CD14-positive monocyte (primary cell): ENCODE measurements around the gene SLC4A4. TPM values are rescaled to one million over a fixed set of nuclear protein-coding genes. Genes with fewer than 3 reads are reported as not detected.

Experiments
- DNase-seq, 3 donors: peaks; one replicate each; pipeline ENCODE4 v3.0.0-alpha.2; 2011 to 2022
- H2AFZ ChIP-seq: 2 replicates; pipeline ENCODE4 v1.6.0; 2012; ENCODE audit warnings: mild to moderate bottlenecking, low read depth, low read length, inconsistent platforms; ENCODE audit not compliant: insufficient read depth, poor library complexity, severe bottlenecking
- H3K27ac ChIP-seq, 2 donors: 1 replicate in 1 of 2; 2 replicates in 1 of 2; pipeline ENCODE4 v1.5.1; 2012 to 2013; ENCODE audit warnings: low read length in 2 of 2, control low read depth in 1 of 2, inconsistent platforms in 1 of 2, low read depth in 1 of 2, mild to moderate bottlenecking in 1 of 2
- H3K27me3 ChIP-seq, 2 donors: one replicate each; pipeline versions ENCODE4 v1.6.0 to v1.6.1; 2011 to 2013; ENCODE audit warnings: low read length in 2 of 2; ENCODE audit not compliant: control insufficient read depth in 2 of 2, insufficient read depth in 2 of 2
- H3K36me3 ChIP-seq, 2 donors: replicated peaks in 1 of 2; 1 replicate in 1 of 2; 2 replicates in 1 of 2; pipeline versions ENCODE4 v1.5.1 to v1.6.1; 2012 to 2013; ENCODE audit warnings: low read length in 2 of 2, control low read depth in 1 of 2, inconsistent platforms in 1 of 2, mild to moderate bottlenecking in 1 of 2; ENCODE audit not compliant: insufficient read depth in 2 of 2, control insufficient read depth in 1 of 2
- H3K4me1 ChIP-seq, 2 donors: 1 replicate in 1 of 2; 2 replicates in 1 of 2; pipeline versions ENCODE4 v1.5.1 to v1.6.1; 2012 to 2013; ENCODE audit warnings: low read length in 2 of 2, control low read depth in 1 of 2, inconsistent platforms in 1 of 2, mild to moderate bottlenecking in 1 of 2, moderate library complexity in 1 of 2; ENCODE audit not compliant: insufficient read depth in 2 of 2, control insufficient read depth in 1 of 2
- H3K4me2 ChIP-seq: replicated peaks from 2 replicates; pipeline ENCODE3; 2012; ENCODE audit warnings: low read length, moderate library complexity, mild to moderate bottlenecking; ENCODE audit not compliant: poor library complexity, severe bottlenecking; ENCODE audit errors: extremely low read depth
- H3K4me3 ChIP-seq, 3 experiments: fragments of 200-600 bp in 1 of 3; sonication (generic) in 1 of 3; replicated peaks in 1 of 3; 1 replicate in 2 of 3; 2 replicates in 1 of 3; pipeline ENCODE4 v1.5.1; 2011 to 2013; ENCODE audit warnings: low read length in 3 of 3, mild to moderate bottlenecking in 3 of 3, control low read depth in 2 of 3, low read depth in 2 of 3, inconsistent platforms in 1 of 3, moderate library complexity in 1 of 3
- H3K79me2 ChIP-seq: 2 replicates; pipeline ENCODE4 v1.6.0; 2012; ENCODE audit warnings: mild to moderate bottlenecking, control low read depth, inconsistent platforms, low read length, moderate library complexity; ENCODE audit not compliant: insufficient read depth
- H3K9ac ChIP-seq: 2 replicates; pipeline ENCODE4 v1.6.0; 2017; ENCODE audit warnings: low read length, mild to moderate bottlenecking; ENCODE audit not compliant: insufficient read depth, poor library complexity, severe bottlenecking
- H3K9me3 ChIP-seq, 2 donors: replicated peaks in 1 of 2; 1 replicate in 1 of 2; 2 replicates in 1 of 2; pipeline versions ENCODE4 v1.5.1 to v1.6.1; 2012 to 2013; ENCODE audit warnings: low read length in 2 of 2, control low read depth in 1 of 2; ENCODE audit not compliant: control insufficient read depth in 1 of 2, insufficient read depth in 1 of 2
- H4K20me1 ChIP-seq: 2 replicates; pipeline ENCODE4 v1.6.0; 2012; ENCODE audit warnings: mild to moderate bottlenecking, low read length, control low read depth, moderate library complexity; ENCODE audit not compliant: insufficient read depth
- H3K27ac Mint-ChIP-seq, 7 donors: one replicate each; pipeline ENCODE4 v1.8.0; 2020; ENCODE audit warnings: mild to moderate bottlenecking in 7 of 7, mixed read lengths in 7 of 7, moderate library complexity in 6 of 7, inconsistent platforms in 2 of 7
- H3K27me3 Mint-ChIP-seq, 3 donors: one replicate each; pipeline ENCODE4 v1.8.0; 2021 to 2022; ENCODE audit warnings: low read depth in 3 of 3, mild to moderate bottlenecking in 3 of 3, mixed read lengths in 3 of 3, moderate library complexity in 3 of 3, inconsistent platforms in 1 of 3
- H3K36me3 Mint-ChIP-seq, 2 donors: one replicate each; pipeline ENCODE4 v1.8.0; 2020; ENCODE audit warnings: mixed read lengths in 2 of 2, inconsistent platforms in 1 of 2, mild to moderate bottlenecking in 1 of 2
- H3K4me1 Mint-ChIP-seq: one replicate; pipeline ENCODE4 v1.8.0; 2020; ENCODE audit warnings: mild to moderate bottlenecking, mixed read lengths
- H3K4me3 Mint-ChIP-seq, 2 donors: one replicate each; pipeline ENCODE4 v1.8.0; 2020; ENCODE audit warnings: mild to moderate bottlenecking in 2 of 2, mixed read lengths in 2 of 2, moderate library complexity in 1 of 2
- H3K9me3 Mint-ChIP-seq, 7 donors: one replicate each; pipeline ENCODE4 v1.8.0; 2020 to 2022; ENCODE audit warnings: mixed read lengths in 7 of 7, mild to moderate bottlenecking in 6 of 7, moderate library complexity in 6 of 7, inconsistent platforms in 2 of 7
- CTCF ChIP-seq: fragments of 200-600 bp; IDR thresholded peaks from one replicate; pipeline ENCODE4 v1.8.0; 2022; ENCODE audit warnings: antibody characterized with exemption, mild to moderate bottlenecking
- WGBS: methylation state at CpG from one replicate; pipeline ENCODE4 v1.1.5; 2013; ENCODE audit warnings: missing lambda C conversion rate; ENCODE audit not compliant: insufficient coverage; 5-methylcytosine and 5-hydroxymethylcytosine counted together
- intact Hi-C, 2 donors: fragments of 100-400 bp; cut with micrococcal nuclease; formaldehyde crosslinking; loops; one replicate each; pipeline versions ENCODE4 v1.15.0 to v1.15.1; 2023
- polyA plus RNA-seq, 3 donors: library from polyadenylated mRNA; depleted of rRNA in 1 of 3; unstranded in 2 of 3; stranded (reverse) in 1 of 3; fragments of 300-500 nt in 2 of 3; fragments of >200 nt in 1 of 3; fragmentation: Illumina TruSeq in 2 of 3; gene quantifications; 1 replicate in 2 of 3; 2 replicates in 1 of 3; pipeline ENCODE4 v1.2.3, GENCODE V29; 2012 to 2021

Gene SLC4A4
- polyA plus RNA-seq, 3 donors: 0.03 TPM; not detected in 2

GRCh38 chr4:71441186-71442169 is 102.7 kb downstream of the SLC4A4 start:
- Histone ChIP-seq H3K27me3 (no peaks in the 10 kb centered on the region), H3K36me3 (no peaks in the 10 kb centered on the region), H3K27ac (no peak overlapping the region), H3K79me2 (no peaks in the 10 kb centered on the region), H3K9me3 (no peaks in the 10 kb centered on the region), H3K4me2 (no peak overlapping the region), H3K9ac (no peak overlapping the region), H2AFZ (no peak overlapping the region), H3K4me1 (no peaks in the 10 kb centered on the region), H4K20me1 (no peaks in the 10 kb centered on the region), H3K4me3 (no peak overlapping the region)
- Mint-ChIP-seq H3K27ac (no peak overlapping the region), H3K4me1 (no peaks in the 10 kb centered on the region), H3K9me3 (peaks cover 0 to 2% (median 0%) of the 10 kb centered on the region in 7 donors), H3K27me3 (peaks cover 0 to 4% (median 0%) of the 10 kb centered on the region in 3 donors), H3K4me3 (no peak overlapping the region), H3K36me3 (no peaks in the 10 kb centered on the region)
- DNase-seq: no peak
- no peak for TF ChIP-seq CTCF
- intact Hi-C loops: no loop called here
- 100% methylated on average over 1 of the region's 5 CpGs for WGBS

GRCh38 chr4:71442336-71442735 is 103.5 kb downstream of the SLC4A4 start:
- H3K4me1 ChIP-seq: no peaks in the 10 kb centered on the region
- no peaks in the 10 kb centered on the region for H3K9me3 ChIP-seq
- no peaks in the 10 kb centered on the region for H3K36me3 Mint-ChIP-seq
- H3K27me3 Mint-ChIP-seq: peaks cover 0 to 4% (median 0%) of the 10 kb centered on the region in 3 donors
- DNase-seq: no peak
- peaks cover 0 to 2% (median 0%) of the 10 kb centered on the region in 7 donors for H3K9me3 Mint-ChIP-seq
- no peak overlapping the region for H3K27ac Mint-ChIP-seq
- no peaks in the 10 kb centered on the region for H3K79me2 ChIP-seq
- H3K4me3 ChIP-seq: no peak overlapping the region
- no peaks in the 10 kb centered on the region for H3K36me3 ChIP-seq
- H3K4me1 Mint-ChIP-seq: no peaks in the 10 kb centered on the region
- intact Hi-C loops: no loop called here
- H3K9ac ChIP-seq: no peak overlapping the region
- no peak for TF ChIP-seq CTCF
- no peak overlapping the region for H2AFZ ChIP-seq
- no CpG with 5 or more reads among the region's 3 CpGs for WGBS
- H3K4me3 Mint-ChIP-seq: no peak overlapping the region
- H3K27ac ChIP-seq: no peak overlapping the region
- no peak overlapping the region for H3K4me2 ChIP-seq
- H4K20me1 ChIP-seq: no peaks in the 10 kb centered on the region
- H3K27me3 ChIP-seq: no peaks in the 10 kb centered on the region
